H54 (cell line): ENCODE results near the gene UNC45A.
"Not testable (repeated sequence)": the region's sequence is repeated elsewhere in the genome, so short reads cannot be mapped to it uniquely, and the experiment has no call there.

Experiments used
- DNase-seq: peaks from one replicate; pipeline ENCODE4 v3.0.0; 2011; ENCODE audit warnings: low spot score, mixed read lengths; ENCODE audit not compliant: insufficient read length
- FAIRE-seq: peaks from 3 replicates; lab custom pipeline; 2011; peaks lifted over from hg19 to GRCh38; lab: Jason Lieb, UNC
- POLR2A ChIP-seq: IDR thresholded peaks from 2 replicates; pipeline ENCODE4 v1.6.1; 2011; ENCODE audit warnings: low read depth, mild to moderate bottlenecking, low read length

UNC45A gene

DNA sequence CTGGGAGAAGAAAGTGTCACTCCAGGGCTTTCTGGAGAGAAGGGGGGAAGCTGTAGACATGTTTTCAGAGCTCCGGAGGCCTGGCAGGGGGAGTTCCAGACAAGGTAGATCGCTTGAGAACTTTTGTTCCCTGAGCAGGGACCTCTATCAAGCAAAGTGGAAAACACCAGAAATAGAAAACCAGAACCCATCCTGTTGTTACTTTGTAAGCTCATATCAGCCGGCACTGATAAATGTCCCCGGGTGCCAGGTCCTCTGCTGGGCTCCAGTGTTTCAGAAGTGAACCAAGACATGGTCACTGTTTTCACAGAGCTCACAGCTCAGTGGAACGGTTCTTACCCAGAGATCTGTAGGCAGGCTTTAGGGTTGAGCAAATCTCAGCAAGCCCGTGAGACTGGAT is 16.2 kb upstream of the UNC45A start:
- no peak for FAIRE-seq
- DNase-seq, result no peak

DNA sequence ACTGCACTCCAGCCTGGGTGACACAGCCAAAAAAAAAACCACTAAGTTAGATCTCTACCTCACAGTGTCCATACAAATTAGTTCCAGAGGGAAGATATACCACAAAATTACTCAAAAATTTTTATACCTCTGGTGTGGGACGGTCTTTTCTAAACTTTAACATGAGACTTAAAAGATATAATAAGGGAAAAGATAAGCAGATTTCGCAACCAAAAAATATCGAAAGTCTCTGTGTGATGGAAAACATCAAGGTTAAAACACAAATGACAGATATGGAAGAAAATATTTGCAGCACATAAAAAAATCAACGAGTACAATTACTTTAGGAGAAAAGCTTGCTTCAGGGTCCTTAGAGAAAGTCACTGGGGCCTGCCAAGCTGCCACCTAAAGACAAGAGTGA is 13.2 kb upstream of the UNC45A start:
- no peak for TF ChIP-seq POLR2A
- DNase-seq, result no peak
- FAIRE-seq, result no peak

More for the DNA sequence above, 16.2 kb upstream of the UNC45A start:
- TF ChIP-seq POLR2A, result no peak

DNA sequence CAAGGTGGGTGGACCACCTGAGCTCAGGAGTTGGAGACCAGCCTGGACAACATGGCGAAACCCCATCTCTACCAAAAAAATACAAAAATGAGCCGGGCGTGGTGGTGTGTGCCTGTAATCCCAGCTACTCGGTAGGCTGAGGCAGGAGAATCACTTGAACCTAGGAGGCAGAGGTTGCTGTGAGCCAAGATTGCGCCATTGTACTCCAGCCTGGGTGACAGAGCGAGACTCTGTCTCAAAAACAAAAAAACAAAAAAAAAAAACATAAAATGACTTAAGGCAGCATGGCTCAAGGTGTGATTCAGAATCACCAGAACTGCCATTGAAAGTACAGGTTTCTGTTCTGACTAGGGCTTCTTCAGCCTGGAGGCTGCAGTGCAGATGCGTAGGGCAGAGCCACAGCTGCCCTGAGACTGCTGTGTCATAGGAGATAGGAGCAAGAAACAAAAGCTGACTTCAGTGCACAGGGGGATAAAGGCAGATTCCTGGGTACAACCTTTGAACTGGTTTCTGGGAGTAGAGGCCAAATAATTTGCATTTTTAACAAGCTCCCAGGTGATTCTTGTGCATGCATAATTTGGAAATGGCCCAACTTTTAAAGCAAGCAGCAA is 12.3 kb upstream of the UNC45A start:
- not testable (repeated sequence) for FAIRE-seq, DNase-seq

DNA sequence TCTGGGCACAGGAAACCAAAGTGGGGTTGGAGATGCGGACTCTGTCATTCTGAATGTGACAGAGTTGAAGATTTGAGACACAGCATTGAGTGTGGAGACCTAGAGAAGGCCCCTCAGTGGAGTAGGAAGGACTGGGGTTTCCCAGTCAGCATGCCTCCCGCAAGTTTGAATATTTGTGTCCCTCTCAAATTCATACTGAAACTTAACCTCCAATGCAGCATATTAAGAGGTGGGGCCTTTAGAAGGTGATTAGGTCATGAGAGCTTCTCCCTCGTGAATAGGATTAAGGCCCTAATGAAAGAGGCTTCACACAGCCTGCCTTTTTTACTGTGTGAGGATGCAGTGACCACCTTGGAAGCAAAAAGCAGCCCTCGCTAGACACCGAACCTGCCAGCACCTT is 10.7 kb upstream of the UNC45A start:
- FAIRE-seq (no peak), DNase-seq (no peak)
- no peak for TF ChIP-seq POLR2A

DNA sequence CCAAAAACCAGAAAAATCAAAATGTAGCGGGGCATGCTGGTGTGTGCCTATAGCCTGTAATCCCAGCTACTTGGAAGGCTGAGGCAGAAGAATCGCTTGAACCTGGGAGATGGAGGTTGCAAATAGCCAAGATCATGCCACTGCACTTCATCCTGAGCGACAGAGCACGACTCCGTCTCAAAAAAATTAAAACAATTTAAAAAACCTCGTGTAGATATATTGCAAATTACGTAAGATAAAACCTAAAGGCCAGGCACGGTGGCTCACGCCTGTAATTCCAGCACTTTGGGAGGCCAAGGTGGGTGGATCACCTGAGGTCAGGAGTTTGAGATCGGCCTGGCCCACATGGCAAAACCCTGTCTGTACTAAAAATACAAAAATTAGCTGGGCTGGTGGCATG is 8.3 kb upstream of the UNC45A start:
- not testable (repeated sequence) for DNase-seq, FAIRE-seq

DNA sequence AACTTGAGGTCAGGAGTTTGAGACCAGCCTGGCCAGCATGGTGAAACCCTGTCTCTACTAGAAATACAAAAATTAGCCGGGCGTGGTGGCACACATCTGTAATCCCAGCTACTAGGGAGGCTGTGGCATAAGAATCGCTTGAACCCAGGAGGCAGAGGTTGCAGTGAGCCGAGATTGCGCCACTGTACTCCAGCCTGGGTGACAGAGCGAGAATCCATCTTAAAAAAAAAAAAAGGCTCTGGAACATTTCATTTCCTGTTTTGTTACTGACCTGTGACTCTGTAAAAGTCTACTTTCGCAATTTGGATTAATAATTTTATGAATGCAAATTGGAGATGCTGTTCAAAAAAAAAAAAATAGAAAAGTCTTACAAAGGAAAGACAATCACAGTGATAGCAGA is 7.0 kb upstream of the UNC45A start:
- FAIRE-seq, DNase-seq: not testable (repeated sequence)

DNA sequence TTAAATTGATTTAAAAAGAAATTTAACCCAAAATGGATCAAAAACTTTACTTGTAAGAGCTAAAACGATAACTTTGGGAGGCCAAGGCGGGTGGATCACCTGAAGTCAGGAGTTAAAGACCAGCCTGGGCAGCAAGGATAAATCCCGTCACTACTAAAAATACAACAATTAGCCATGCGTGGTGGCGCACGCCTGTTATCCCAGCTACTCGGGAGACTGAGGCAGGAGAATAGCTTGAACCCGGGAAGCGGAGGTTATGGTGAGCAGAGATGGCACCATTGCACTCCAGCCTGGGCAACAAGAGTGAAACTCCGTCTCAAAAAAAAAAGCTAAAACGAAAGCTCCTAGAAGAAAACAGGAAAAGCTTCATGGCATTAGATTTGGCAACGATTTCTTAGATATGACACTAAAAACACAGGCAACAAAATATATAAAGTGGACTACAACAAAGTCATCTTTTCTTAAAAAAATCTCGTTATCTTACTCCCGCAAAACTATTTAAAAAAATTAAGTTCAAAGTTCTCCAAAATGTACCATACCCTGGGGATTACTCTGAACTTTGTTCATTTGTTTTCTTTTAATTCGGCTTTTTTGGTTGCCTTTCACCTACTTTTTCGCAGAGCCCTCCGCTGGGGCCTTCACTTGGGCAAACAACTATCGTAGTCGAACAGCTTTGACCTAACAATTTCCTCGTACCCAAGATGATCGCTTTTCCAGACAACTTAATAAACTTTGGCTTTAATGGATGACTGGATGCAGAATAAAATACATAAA is 5.7 kb upstream of the UNC45A start:
- DNase-seq, result no peak
- FAIRE-seq, result no peak
- TF ChIP-seq POLR2A, result no peak

DNA sequence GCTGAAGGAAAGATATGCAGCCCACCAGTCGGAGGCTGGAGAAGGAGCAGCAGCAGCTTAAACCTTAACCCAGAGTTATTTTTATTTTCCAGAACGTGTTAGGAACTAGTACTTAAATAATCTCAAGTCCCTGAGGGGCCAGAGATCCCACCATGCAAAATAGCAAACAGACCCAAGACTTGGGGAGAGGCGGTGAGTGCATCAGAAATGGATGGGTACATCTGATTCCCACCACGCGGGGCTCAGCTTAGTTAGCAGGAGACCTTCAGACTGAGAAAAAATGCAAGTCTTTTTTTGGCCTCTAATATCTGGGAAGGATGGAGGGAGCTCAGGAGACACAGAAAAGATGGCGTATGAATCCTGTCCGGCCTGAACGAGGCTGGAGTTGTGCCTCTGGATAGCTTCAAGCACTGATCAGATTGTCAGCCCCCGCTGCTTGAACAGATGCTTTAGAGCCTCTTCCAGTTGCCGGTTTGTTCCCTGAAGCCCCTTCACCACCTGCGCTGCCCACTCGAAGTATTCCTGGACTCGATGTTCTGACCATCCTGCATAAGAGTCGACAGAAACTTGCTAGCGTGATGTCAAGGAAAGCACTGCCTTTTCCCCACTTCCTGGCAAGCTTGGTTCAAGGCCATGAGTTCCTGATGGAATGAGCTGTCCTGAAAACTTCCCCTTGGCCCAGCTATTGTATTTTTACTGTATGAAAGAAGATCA is 4.1 kb upstream of the UNC45A start:
- DNase-seq (no peak), FAIRE-seq (no peak)
- no peak for TF ChIP-seq POLR2A

DNA sequence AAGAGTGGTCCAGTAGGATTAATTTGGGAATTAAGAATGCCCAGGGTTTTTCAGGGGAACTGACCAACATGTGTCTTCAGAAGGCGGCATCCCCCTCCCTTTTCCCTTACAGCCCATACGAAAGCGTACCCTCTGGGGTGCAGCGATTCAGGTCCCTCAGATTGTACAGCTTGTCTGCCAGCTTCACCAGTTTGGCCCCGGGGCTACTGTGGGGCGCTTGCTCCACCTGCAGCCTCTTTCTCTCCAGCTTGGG is 3.6 kb upstream of the UNC45A start:
- no peak for TF ChIP-seq POLR2A
- no peak for DNase-seq
- FAIRE-seq, result no peak

DNA sequence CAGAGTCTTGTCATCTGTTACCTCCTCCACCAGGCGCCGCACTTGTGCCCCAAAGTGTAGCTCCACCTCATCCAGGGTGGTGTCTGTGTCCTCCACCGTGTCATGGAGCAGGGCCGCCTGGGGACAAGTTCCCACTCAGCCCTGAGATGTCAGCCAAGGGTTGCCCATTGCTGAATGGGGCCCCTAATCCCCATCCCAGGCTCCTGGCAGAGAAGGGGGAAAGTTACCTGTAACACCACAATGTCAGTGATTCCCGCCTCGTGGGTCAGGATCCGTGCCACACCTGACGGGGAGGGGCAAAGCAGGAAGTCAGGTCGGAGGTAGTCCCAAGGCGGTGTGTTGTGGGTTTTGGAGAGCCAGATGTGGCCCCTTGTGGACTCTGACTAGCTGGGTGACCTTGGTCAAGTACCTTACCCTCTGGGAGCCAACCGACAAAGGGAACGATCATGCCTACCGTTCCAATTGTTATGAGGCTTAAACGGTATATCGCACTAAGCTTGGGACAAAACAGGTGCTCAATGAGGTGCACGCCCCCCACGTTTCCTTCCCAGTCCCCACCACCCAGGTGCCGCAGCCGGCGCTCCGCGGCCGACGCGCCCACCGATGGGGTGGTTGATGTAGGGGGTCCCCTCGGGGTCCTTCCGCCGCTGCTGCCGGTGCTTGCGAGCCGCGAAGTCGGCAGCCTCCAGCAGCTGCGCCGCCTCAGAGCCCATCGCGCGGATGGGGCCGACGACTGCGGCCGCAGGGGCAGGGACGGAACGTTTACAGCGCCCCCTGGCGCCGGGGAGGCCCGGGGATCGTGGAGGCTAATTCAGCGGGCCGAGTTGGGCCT is 3.0 kb upstream of the UNC45A start, which contains the start of gene HDDC3:
Gene HDDC3, minus strand, starts transcription at position 722 of the 832 bp plus-strand sequence. Its CDS starts 9 bp downstream, at position 713.
- DNase-seq (peak; percentile 70), FAIRE-seq (no peak)
- TF ChIP-seq POLR2A, result peak; percentile 65; the same call in 1 of the 2 replicates

DNA sequence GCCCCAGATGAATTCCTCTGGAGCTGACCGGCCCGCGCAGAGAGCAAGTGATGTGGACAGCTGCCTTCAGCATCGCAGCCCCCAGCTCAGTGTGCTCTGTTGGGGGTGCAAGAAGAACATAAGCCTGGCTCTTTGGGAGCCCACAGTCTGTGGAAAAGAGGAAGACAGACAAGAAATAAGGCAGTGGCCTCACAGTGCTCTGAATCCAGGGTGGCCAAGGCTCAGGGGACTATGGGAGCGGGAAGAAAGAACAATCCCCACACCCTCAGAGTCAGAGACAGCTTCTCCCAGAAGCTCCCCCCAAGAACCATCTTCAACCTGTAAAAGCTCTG is 2.5 kb upstream of the UNC45A start:
- TF ChIP-seq POLR2A, result no peak
- DNase-seq (no peak), FAIRE-seq (no peak)

DNA sequence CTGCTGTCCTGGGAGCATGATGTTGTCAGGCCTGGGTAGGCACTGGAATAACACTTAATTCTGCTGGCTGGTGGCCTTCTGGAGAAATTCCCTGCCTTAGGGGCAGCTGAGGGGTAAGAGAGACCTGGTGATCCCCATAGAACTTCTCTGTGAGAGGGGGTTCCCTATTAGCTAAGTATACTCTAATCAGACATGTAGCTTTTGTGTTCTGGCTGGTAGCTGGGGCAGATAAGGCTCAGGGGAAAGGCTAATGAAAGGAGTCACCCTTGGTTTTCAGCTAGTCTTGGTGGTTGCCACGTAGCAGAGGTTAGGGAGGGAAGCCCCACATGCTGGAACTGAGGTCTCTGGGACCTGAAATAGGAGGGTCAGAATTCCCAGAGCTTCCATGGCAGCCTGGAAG is 1.8 kb upstream of the UNC45A start:
- DNase-seq (no peak), FAIRE-seq (no peak)
- TF ChIP-seq POLR2A, result no peak

DNA sequence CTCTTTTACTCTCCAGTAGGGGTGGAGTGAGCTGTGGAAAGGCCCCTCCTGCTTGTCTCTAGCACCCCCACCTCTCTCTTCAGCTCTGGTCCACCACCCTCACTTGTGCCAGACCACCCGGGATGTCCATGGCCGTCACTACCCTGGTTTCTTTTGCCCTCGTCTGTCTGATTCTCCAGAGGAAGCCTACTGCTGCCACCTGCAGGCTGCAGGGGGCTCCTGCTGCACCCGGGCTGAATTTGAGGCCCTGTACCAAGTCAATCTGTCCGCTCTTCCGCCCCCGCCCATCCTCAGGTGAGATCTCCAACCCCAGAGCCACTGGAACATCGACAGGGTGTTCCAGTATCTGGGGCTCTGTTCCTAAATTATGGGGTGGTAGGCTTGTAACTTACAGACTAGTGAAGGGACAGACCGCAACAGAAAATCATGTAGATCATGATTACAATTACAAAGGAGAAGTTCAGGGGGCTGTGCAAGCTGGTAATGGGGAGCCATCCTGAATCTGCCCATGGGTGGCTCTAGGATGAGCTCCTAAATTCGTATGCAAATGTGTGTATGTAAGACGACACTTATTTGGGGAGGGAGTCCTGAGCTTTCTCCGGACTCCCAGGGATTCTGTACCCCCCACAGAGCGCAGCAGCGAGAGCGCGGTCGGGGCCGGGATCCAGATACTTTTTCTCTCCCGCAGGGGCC is 683 bp upstream of the UNC45A start:
- DNase-seq, result peak; percentile 65
- no peak for FAIRE-seq

More for the DNA sequence above, 683 bp upstream of the UNC45A start:
- TF ChIP-seq POLR2A, result no peak
